Cardiac muscle cell (in vitro differentiated cells and primary cell): ENCODE data around the gene BEST2. TPM values are rescaled to one million over a fixed set of nuclear protein-coding genes. Genes with fewer than 3 reads are reported as not detected.

Experiments
- DNase-seq, 2 donors: peaks; one replicate each; pipeline versions ENCODE4 v3.0.0 to v3.0.0-alpha.2; 2010 to 2017; ENCODE audit warnings: low read depth in 1 of 2, low spot score in 1 of 2
- H3K27ac ChIP-seq: fragments of 200-600 bp; sonication (generic); 2 replicates; pipeline ENCODE4 v1.5.1; 2016
- H3K27me3 ChIP-seq: fragments of 200-600 bp; sonication (generic); 2 replicates; pipeline ENCODE4 v1.6.0; 2016; ENCODE audit warnings: control low read depth
- H3K36me3 ChIP-seq: fragments of 200-600 bp; sonication (generic); 2 replicates; pipeline ENCODE4 v1.5.1; 2016; ENCODE audit warnings: control low read depth
- H3K4me1 ChIP-seq: fragments of 200-600 bp; sonication (generic); 2 replicates; pipeline ENCODE4 v1.8.1; 2017; ENCODE audit warnings: low read depth, mild to moderate bottlenecking, mixed run types
- H3K4me3 ChIP-seq: fragments of 200-600 bp; sonication (generic); 2 replicates; pipeline ENCODE4 v1.5.1; 2016; ENCODE audit warnings: mild to moderate bottlenecking
- H3K9me3 ChIP-seq: fragments of 200-600 bp; sonication (generic); 2 replicates; pipeline ENCODE4 v1.5.1; 2017; ENCODE audit warnings: low read depth, mild to moderate bottlenecking, control low read depth
- CTCF ChIP-seq: IDR thresholded peaks from 2 replicates; pipeline ENCODE4 v1.5.1; 2012; ENCODE audit warnings: low read depth, mild to moderate bottlenecking, low read length
- polyA plus RNA-seq: library from polyadenylated mRNA; unstranded; fragments of >200 nt; fragmentation: Nextera tagmentation; extraction: Ambion mirVana; gene quantifications from 2 replicates; pipeline ENCODE4 v1.2.1, GENCODE V29; 2016
- total RNA-seq: library from RNA; depleted of rRNA; stranded (reverse); fragments of >200 nt; gene quantifications from 2 replicates; pipeline ENCODE4 v1.2.3, GENCODE V29; 2016

The BEST2 gene
- total and polyA plus RNA-seq, 2 experiments from 2014 or later, result not detected

- no peak for TF ChIP-seq CTCF
- Histone ChIP-seq H3K27ac (no peak overlapping the region), H3K4me1 (no peaks in the 10 kb centered on the region), H3K4me3 (no peak overlapping the region), H3K36me3 (peaks cover 9% of the 10 kb centered on the region), H3K9me3 (no peaks in the 10 kb centered on the region), H3K27me3 (peaks cover 52% of the 10 kb centered on the region)
- peak in 1 of 2 donors; percentile 40 for DNase-seq
Observed at GRCh38 chr19:12749938-12750521, 1.6 kb upstream of the BEST2 start.

GRCh38 chr19:12750851-12751250, 740 bp upstream of the BEST2 start:
- no peaks in the 10 kb centered on the region for H3K4me1 ChIP-seq
- TF ChIP-seq CTCF, result no peak
- H3K9me3 ChIP-seq, result no peaks in the 10 kb centered on the region
- no peak overlapping the region for H3K27ac ChIP-seq
- peaks cover 52% of the 10 kb centered on the region for H3K27me3 ChIP-seq
- DNase-seq, result no peak
- H3K4me3 ChIP-seq, result no peak overlapping the region
- peaks cover 9% of the 10 kb centered on the region for H3K36me3 ChIP-seq

GRCh38 chr19:12752056-12752781, 628 bp downstream of the BEST2 start:
- DNase-seq, result no peak
- H3K27me3 ChIP-seq, result peaks cover 52% of the 10 kb centered on the region
- no peaks in the 10 kb centered on the region for H3K9me3 ChIP-seq
- TF ChIP-seq CTCF, result no peak
- H3K4me1 ChIP-seq, result peaks cover 4% of the 10 kb centered on the region
- peaks cover 3% of the 10 kb centered on the region for H3K36me3 ChIP-seq
- no peak overlapping the region for H3K27ac ChIP-seq
- no peak overlapping the region for H3K4me3 ChIP-seq

- no peak overlapping the region for H3K27ac ChIP-seq
- H3K36me3 ChIP-seq, result no peaks in the 10 kb centered on the region
- H3K9me3 ChIP-seq, result no peaks in the 10 kb centered on the region
- peaks cover 48% of the 10 kb centered on the region for H3K27me3 ChIP-seq
- TF ChIP-seq CTCF, result no peak
- H3K4me1 ChIP-seq, result peaks cover 4% of the 10 kb centered on the region
- DNase-seq, result no peak
- no peak overlapping the region for H3K4me3 ChIP-seq
Observed at GRCh38 chr19:12754465-12755196, 3.0 kb downstream of the BEST2 start.

- Histone ChIP-seq H3K4me1 (peaks cover 4% of the 10 kb centered on the region), H3K9me3 (no peaks in the 10 kb centered on the region), H3K4me3 (no peak overlapping the region), H3K36me3 (no peaks in the 10 kb centered on the region), H3K27ac (no peak overlapping the region), H3K27me3 (peaks cover 32% of the 10 kb centered on the region)
- TF ChIP-seq CTCF, result no peak
- DNase-seq, result no peak
Observed at GRCh38 chr19:12756150-12756883, 4.7 kb downstream of the BEST2 start.
